ENCODE measurements around the gene DPF3. TPM values are rescaled to one million over a fixed set of nuclear protein-coding genes. Genes with fewer than 3 reads are reported as not detected.

DPF3 gene
- total and polyA plus RNA-seq, 2 of the 13 experiments (the other 11 are each of a cell fraction or from before 2014, with no cell fraction given): 0.09 to 0.60 TPM

- CTCF ChIA-PET (ENCODE audit: low intra/inter-chr PET ratio, low total read pairs): no interaction called here
- no peaks in the 10 kb centered on the region for H4K20me1 ChIP-seq (ENCODE audit: insufficient read depth, low read length)
- 4% methylated on average over 4 of the region's 8 CpGs for WGBS (ENCODE audit: low lambda C conversion rate)
- 0 out of 2 replicates have a peak, but pooled peaks cover 6% of the 10 kb centered on the region for H3K9me3 ChIP-seq (ENCODE audit: low read length)
- DNase-seq (ENCODE audit: low spot score) (no peak), FAIRE-seq (no peak), ATAC-seq (no peak)
- POLR2A ChIA-PET: no interaction called here
- no peaks in the 10 kb centered on the region for H3K27me3 ChIP-seq (ENCODE audit: control insufficient read depth in 1 of 2, insufficient read depth in 2 of 2, low read length in 2 of 2)
- H3K27ac ChIP-seq (ENCODE audit: extremely low read length, insufficient read depth, low read length): no peak overlapping the region
- no peaks in the 10 kb centered on the region for H3K36me3 ChIP-seq (replicated peaks in 1 of 2; ENCODE audit: control insufficient read depth in 1 of 2, insufficient read depth in 2 of 2, low read length in 2 of 2)
- H3K4me3 ChIP-seq (replicated peaks in 1 of 3; ENCODE audit: insufficient read depth in 1 of 3, low read depth in 2 of 3, low read length in 3 of 3): no peak overlapping the region
- H3K9ac ChIP-seq (ENCODE audit: insufficient read depth, low read depth, low read length): no peak overlapping the region
- H3K79me2 ChIP-seq (ENCODE audit: insufficient read depth, low read length): no peaks in the 10 kb centered on the region
- intact Hi-C loops (cut with micrococcal nuclease; ENCODE audit: unreplicated experiment): no loop called here
- no peak overlapping the region for H2AFZ ChIP-seq (ENCODE audit: low read length)
- TF ChIP-seq ZNF7 (CRISPR knock-in tag; IDR thresholded peaks at IDR 0.05) (no peak), ZEB1 (IDR thresholded peaks at IDR 0.05; ENCODE audit: insufficient replicate concordance, low read depth) (no peak), ELK4 (CRISPR knock-in tag; IDR thresholded peaks at IDR 0.05; ENCODE audit: borderline replicate concordance) (no peak), CBX1 (IDR thresholded peaks at IDR 0.05; ENCODE audit: low read depth) (no peak), ZNF782 (CRISPR knock-in tag; IDR thresholded peaks at IDR 0.05; ENCODE audit: borderline replicate concordance) (no peak), DR1 (CRISPR knock-in tag; IDR thresholded peaks at IDR 0.05) (no peak), ZNF367 (CRISPR knock-in tag; IDR thresholded peaks at IDR 0.05; ENCODE audit: borderline replicate concordance) (no peak), SMARCE1 (IDR thresholded peaks at IDR 0.05; ENCODE audit: borderline replicate concordance) (no peak), ZFX (CRISPR knock-in tag; IDR thresholded peaks at IDR 0.05; ENCODE audit: low read depth) (no peak), ZNF790 (CRISPR knock-in tag; IDR thresholded peaks at IDR 0.05; ENCODE audit: borderline replicate concordance) (no peak), MEIS1 (CRISPR knock-in tag; IDR thresholded peaks at IDR 0.05; ENCODE audit: borderline replicate concordance) (no peak), YEATS2 (CRISPR knock-in tag; IDR thresholded peaks at IDR 0.05; ENCODE audit: borderline replicate concordance) (no peak), EED (CRISPR knock-in tag; IDR thresholded peaks at IDR 0.05) (no peak), MBNL3 (CRISPR knock-in tag; conservative IDR thresholded peaks at IDR 0.05) (no peak), NFAT5 (CRISPR knock-in tag; IDR thresholded peaks at IDR 0.05) (no peak), ATF7-NPFF (CRISPR knock-in tag; IDR thresholded peaks at IDR 0.05; ENCODE audit: low read depth) (no peak), KLF16 (CRISPR knock-in tag; IDR thresholded peaks at IDR 0.05) (no peak), ZNF720 (CRISPR knock-in tag; IDR thresholded peaks at IDR 0.05) (no peak), KLF12 (CRISPR knock-in tag; IDR thresholded peaks at IDR 0.05; ENCODE audit: borderline replicate concordance) (no peak)
- H3K4me1 ChIP-seq (ENCODE audit: insufficient read depth, low read length): no peaks in the 10 kb centered on the region
- in situ Hi-C loops (cut with HindIII; ENCODE audit: extremely low pct_ligation_motif_present, low pct_unique_long_range_greater_than_20kb): no loop called here
- H3K4me2 ChIP-seq (ENCODE audit: low read depth, low read length): no peak overlapping the region
- BruUV-seq (replicated peaks): no TSS peak
Measured at GRCh38 chr14:72640911-72641485, 252.9 kb downstream of the DPF3 start.
